B cell (primary cell): Measurements from ENCODE around the gene RNASE7. TPM values are rescaled to one million over a fixed set of nuclear protein-coding genes. Genes with fewer than 3 reads are reported as not detected.
A peak's percentile ranks its signal among the peaks of the same experiment; 100 is the strongest.

Experiments used
- ATAC-seq: fragments of 200-7000 bp; cut with Tn5 transposase; one replicate; pipeline ENCODE4 v1.10.0; 2021; ENCODE audit warnings: low read depth, mild to moderate bottlenecking, moderate number of reproducible peaks, moderate library complexity
- CTCF ChIA-PET: fragments of 350-600 bp; sonication (Branson Sonifier 250); formaldehyde crosslinking; loops from one replicate; lab custom pipeline; 2021; ENCODE audit warnings: antibody characterized with exemption, inconsistent platforms; lab: Charles Lee
- POLR2A ChIA-PET: fragments of 350-600 bp; sonication (Branson Sonifier 250); formaldehyde crosslinking; loops from one replicate; lab custom pipeline; 2021; ENCODE audit warnings: antibody characterized with exemption; lab: Charles Lee
- DNase-seq: peaks from one replicate; pipeline ENCODE4 v3.0.0; 2013
- H2AFZ ChIP-seq: 2 replicates; pipeline ENCODE4 v1.6.1; 2012; ENCODE audit warnings: mild to moderate bottlenecking, low read depth, low read length; ENCODE audit not compliant: insufficient read depth, poor library complexity, severe bottlenecking
- H3K27ac ChIP-seq, 2 donors: 1 replicate in 1 of 2; 2 replicates in 1 of 2; pipeline ENCODE4 v1.5.1; 2012 to 2013; ENCODE audit warnings: low read length in 2 of 2, mild to moderate bottlenecking in 2 of 2, moderate library complexity in 1 of 2
- H3K27me3 ChIP-seq, 4 experiments: fragments of 200-600 bp in 1 of 4; sonication (generic) in 1 of 4; replicated peaks in 1 of 4; 1 replicate in 2 of 4; 2 replicates in 2 of 4; pipeline versions ENCODE4 v1.6.1 to v1.7.0; 2013 to 2016; ENCODE audit warnings: low read length in 3 of 4, mild to moderate bottlenecking in 2 of 4, mixed read lengths in 1 of 4, moderate library complexity in 1 of 4; ENCODE audit not compliant: insufficient read depth in 4 of 4, control insufficient read depth in 3 of 4; ENCODE audit errors: control extremely low read depth in 1 of 4
- H3K36me3 ChIP-seq, 2 experiments: replicated peaks in 1 of 2; 1 replicate in 1 of 2; 2 replicates in 1 of 2; pipeline versions ENCODE4 v1.6.1 to v1.7.1; 2013; ENCODE audit warnings: low read length in 1 of 2; ENCODE audit not compliant: insufficient read depth in 2 of 2, control insufficient read depth in 1 of 2; ENCODE audit errors: control extremely low read depth in 1 of 2, extremely low read depth in 1 of 2
- H3K4me1 ChIP-seq, 2 donors: fragments of 200-600 bp in 1 of 2; sonication (generic) in 1 of 2; 1 replicate in 1 of 2; 2 replicates in 1 of 2; pipeline versions ENCODE4 v1.5.1 to v1.6.1; 2013 to 2017; ENCODE audit warnings: low read length in 2 of 2; ENCODE audit not compliant: control insufficient read depth in 2 of 2, insufficient read depth in 2 of 2
- H3K4me2 ChIP-seq: replicated peaks from 2 replicates; pipeline ENCODE3; 2012; ENCODE audit warnings: mild to moderate bottlenecking, low read depth, low read length; ENCODE audit not compliant: poor library complexity, severe bottlenecking
- H3K4me3 ChIP-seq, 5 experiments: fragments of 200-600 bp in 1 of 5; sonication (generic) in 1 of 5; 1 replicate in 3 of 5; 2 replicates in 2 of 5; pipeline versions ENCODE4 v1.5.1 to v1.7.0; 2011 to 2016; ENCODE audit warnings: low read length in 4 of 5, mild to moderate bottlenecking in 4 of 5, low read depth in 2 of 5, control low read depth in 1 of 5, moderate library complexity in 1 of 5; ENCODE audit not compliant: insufficient read depth in 1 of 5; ENCODE audit errors: control extremely low read depth in 1 of 5, extremely low read depth in 1 of 5
- H3K79me2 ChIP-seq: fragments of 200-600 bp; sonication (generic); one replicate; pipeline ENCODE4 v1.6.0; 2016; ENCODE audit warnings: low read length; ENCODE audit not compliant: control insufficient read depth, insufficient read depth
- H3K9ac ChIP-seq: fragments of 200-600 bp; sonication (generic); 2 replicates; pipeline ENCODE4 v1.6.1; 2017; ENCODE audit warnings: mild to moderate bottlenecking, low read length, moderate library complexity
- H3K9me3 ChIP-seq, 3 donors: one replicate each; pipeline versions ENCODE4 v1.6.1 to v1.7.1; 2013; ENCODE audit warnings: low read length in 2 of 3; ENCODE audit not compliant: control insufficient read depth in 2 of 3, insufficient read depth in 1 of 3; ENCODE audit errors: control extremely low read depth in 1 of 3
- H4K20me1 ChIP-seq: 2 replicates; pipeline ENCODE4 v1.6.0; 2012; ENCODE audit warnings: mild to moderate bottlenecking, low read length; ENCODE audit not compliant: insufficient read depth, control insufficient read depth, poor library complexity, severe bottlenecking
- H3K27ac Mint-ChIP-seq: one replicate; pipeline ENCODE4 v1.8.0; 2021; ENCODE audit warnings: mixed read lengths
- H3K27me3 Mint-ChIP-seq: one replicate; pipeline ENCODE4 v1.8.0; 2021; ENCODE audit warnings: mixed read lengths
- H3K4me1 Mint-ChIP-seq: one replicate; pipeline ENCODE4 v1.8.0; 2021; ENCODE audit warnings: mixed read lengths
- H3K4me3 Mint-ChIP-seq: one replicate; pipeline ENCODE4 v1.8.0; 2021; ENCODE audit warnings: mixed read lengths
- H3K9me3 Mint-ChIP-seq: one replicate; pipeline ENCODE4 v1.8.0; 2022; ENCODE audit warnings: mixed read lengths; ENCODE audit not compliant: insufficient read depth
- CTCF ChIP-seq: fragments of 200-600 bp; IDR thresholded peaks from one replicate; pipeline ENCODE4 v1.8.0; 2022; ENCODE audit warnings: antibody characterized with exemption, mild to moderate bottlenecking
- EZH2 ChIP-seq: IDR thresholded peaks from 2 replicates; pipeline ENCODE4 v1.6.1; 2012; ENCODE audit warnings: borderline replicate concordance, low read depth, mild to moderate bottlenecking, moderate library complexity, low read length; ENCODE audit not compliant: insufficient read depth, poor library complexity, severe bottlenecking
- WGBS: methylation state at CpG from one replicate; pipeline ENCODE4 v1.1.5; 2013; ENCODE audit warnings: missing lambda C conversion rate; ENCODE audit not compliant: insufficient coverage; 5-methylcytosine and 5-hydroxymethylcytosine counted together
- intact Hi-C: fragments of 100-400 bp; cut with micrococcal nuclease; formaldehyde crosslinking; loops from one replicate; pipeline ENCODE4 v1.10.0; 2022
- polyA plus RNA-seq: library from polyadenylated mRNA; depleted of rRNA; stranded (reverse); fragments of >200 nt; gene quantifications from 2 replicates; pipeline ENCODE4 v1.2.3, GENCODE V29; 2012
- total RNA-seq, 2 donors: library from RNA; stranded (reverse); fragments of 120-200 nt in 1 of 2; gene quantifications; 1 replicate in 1 of 2; 2 replicates in 1 of 2; pipeline versions ENCODE4 v1.2.3 to v1.2.4, GENCODE V29; 2013 to 2022

Gene RNASE7
- total and polyA plus RNA-seq, 2 donors (not counting 1 experiment from before 2014, with no cell fraction given) = not detected

DNA sequence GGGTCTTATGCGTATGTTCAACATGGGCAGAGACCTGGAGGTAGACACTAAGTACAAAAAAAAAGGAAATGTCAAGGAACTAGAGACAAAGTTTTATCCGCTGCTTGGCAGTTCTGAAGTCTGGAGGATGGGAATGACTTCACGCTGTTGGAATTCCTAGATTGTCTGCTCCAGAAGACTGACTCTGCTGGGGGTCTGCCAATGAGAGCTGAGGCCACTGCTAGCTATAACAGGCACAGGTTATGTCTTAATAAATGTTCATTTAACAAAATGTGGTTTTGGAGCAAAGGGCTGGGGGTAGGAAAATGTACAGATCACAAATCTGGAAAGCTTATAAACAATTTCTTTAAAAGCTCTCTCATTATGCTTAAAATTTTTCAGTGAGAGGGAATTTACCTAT lies 21.3 kb downstream of the RNASE7 start:
- WGBS = 95% methylated on average over 3 of the region's 3 CpGs
- ATAC-seq (no peak), DNase-seq (no peak)
- Histone ChIP-seq H4K20me1 (no peaks in the 10 kb centered on the region), H3K27me3 (peaks cover 0 to 16% (median 10%) of the 10 kb centered on the region in 4 experiments), H3K79me2 (no peaks in the 10 kb centered on the region), H3K9me3 (no peaks in the 10 kb centered on the region), H3K4me1 (peaks cover under 1 to 3% of the 10 kb centered on the region in 2 donors), H3K36me3 (no peaks in the 10 kb centered on the region), H3K27ac (no peak overlapping the region), H2AFZ (no peak overlapping the region), H3K4me2 (no peak overlapping the region), H3K9ac (no peak overlapping the region), H3K4me3 (no peak overlapping the region)
- peaks cover 3% of the 10 kb centered on the region for H3K4me1 Mint-ChIP-seq
- H3K4me3 Mint-ChIP-seq = no peak overlapping the region
- intact Hi-C loops = no loop called here
- peaks cover 44% of the 10 kb centered on the region for H3K27me3 Mint-ChIP-seq
- ChIA-PET POLR2A (no interaction called here), CTCF (interaction anchor here (0.8 to 6.4 kb wide), 5 partner anchors 24 to 347 kb away, joined by 3 to 155 read pairs (median 6); no protein-coding TSS in a partner anchor)
- no peak overlapping the region for H3K27ac Mint-ChIP-seq
- H3K9me3 Mint-ChIP-seq = no peaks in the 10 kb centered on the region
- TF ChIP-seq CTCF (no peak), EZH2 (no peak)

GRCh38 chr14:21066882-21067502 lies 24.8 kb downstream of the RNASE7 start:
- Mint-ChIP-seq H3K4me1 (peaks cover 34% of the 10 kb centered on the region), H3K4me3 (no peak overlapping the region)
- intact Hi-C loops = loop anchor here (5.0 kb wide), 1 partner anchor 490 kb away; no protein-coding TSS in a partner anchor

More at GRCh38 chr14:21066882-21067502, 24.8 kb downstream of the RNASE7 start:
- no peaks in the 10 kb centered on the region for H3K79me2 ChIP-seq
- Mint-ChIP-seq H3K9me3 (no peaks in the 10 kb centered on the region), H3K27ac (no peak overlapping the region), H3K27me3 (peaks cover 45% of the 10 kb centered on the region)
- no peaks in the 10 kb centered on the region for H4K20me1 ChIP-seq
- 80% methylated on average over 4 of the region's 7 CpGs for WGBS
- H3K36me3 ChIP-seq = no peaks in the 10 kb centered on the region
- ATAC-seq = no peak
- peaks cover 0 to 9% (median 0%) of the 10 kb centered on the region in 3 donors for H3K9me3 ChIP-seq
- peak; percentile 44 for DNase-seq
- peaks cover 29 to 34% of the 10 kb centered on the region in 2 donors for H3K4me1 ChIP-seq
- ChIA-PET CTCF (interaction anchor here (0.6 to 6.4 kb wide), 10 partner anchors 10 to 389 kb away, joined by 3 to 276 read pairs (median 10); partner anchors contain the start of genes SLC39A2 and TMEM253), POLR2A (no interaction called here)
- TF ChIP-seq EZH2 (no peak), CTCF (no peak)
- H3K4me3 ChIP-seq = no peak overlapping the region
- no peak overlapping the region for H2AFZ ChIP-seq
- peaks cover 0 to 39% (median 21%) of the 10 kb centered on the region in 4 experiments for H3K27me3 ChIP-seq
- H3K9ac ChIP-seq = no peak overlapping the region
- H3K4me2 ChIP-seq = no peak overlapping the region
- H3K27ac ChIP-seq = no peak overlapping the region
